HG03565 (cell line): ENCODE data around the gene DNAH9.

Experiments
- ATAC-seq: cut with Tn5 transposase; IDR thresholded peaks from one replicate; pipeline ENCODE4 v1.9.1; 2021; ENCODE audit warnings: mild to moderate bottlenecking, moderate library complexity; ENCODE audit not compliant: unreplicated experiment

The DNAH9 gene

GRCh38 chr17:11598274-11599221 lies at the start of gene DNAH9:
TSS of gene DNAH9 (plus strand) at chr17:11598470. CDS start at chr17:11598499, 29 bp downstream.
- ATAC-seq = no peak

- no peak for ATAC-seq
Measured at GRCh38 chr17:11550431-11550830, 47.8 kb upstream of the DNAH9 start.

- ATAC-seq = no peak
Measured at GRCh38 chr17:11551442-11551841, 46.8 kb upstream of the DNAH9 start.

GRCh38 chr17:11553135-11553534 lies 45.1 kb upstream of the DNAH9 start:
- ATAC-seq = no peak

GRCh38 chr17:11554042-11554441 lies 44.2 kb upstream of the DNAH9 start:
- no peak for ATAC-seq

- no peak for ATAC-seq
Measured at GRCh38 chr17:11554542-11554941, 43.7 kb upstream of the DNAH9 start.

- ATAC-seq = no peak
Measured at GRCh38 chr17:11555530-11555929, 42.7 kb upstream of the DNAH9 start.

GRCh38 chr17:11557727-11558452 lies 40.4 kb upstream of the DNAH9 start:
- no peak for ATAC-seq

GRCh38 chr17:11558681-11559234 lies 39.5 kb upstream of the DNAH9 start:
- ATAC-seq = no peak

- ATAC-seq = no peak
Measured at GRCh38 chr17:11559601-11560000, 38.7 kb upstream of the DNAH9 start.

- no peak for ATAC-seq
Measured at GRCh38 chr17:11561281-11561680, 37.0 kb upstream of the DNAH9 start.

GRCh38 chr17:11561702-11562101 lies 36.6 kb upstream of the DNAH9 start:
- no peak for ATAC-seq

- no peak for ATAC-seq
Measured at GRCh38 chr17:11564589-11565380, 33.5 kb upstream of the DNAH9 start.

GRCh38 chr17:11565591-11565990 lies 32.7 kb upstream of the DNAH9 start:
- no peak for ATAC-seq

GRCh38 chr17:11578998-11579397 lies 19.3 kb upstream of the DNAH9 start:
- ATAC-seq = no peak

- ATAC-seq = no peak
Measured at GRCh38 chr17:11580677-11581076, 17.6 kb upstream of the DNAH9 start.

GRCh38 chr17:11582217-11582616 lies 16.1 kb upstream of the DNAH9 start:
- no peak for ATAC-seq

GRCh38 chr17:11583306-11583992 lies 14.8 kb upstream of the DNAH9 start:
- ATAC-seq = no peak

GRCh38 chr17:11589716-11590115 lies 8.6 kb upstream of the DNAH9 start:
- ATAC-seq = no peak

GRCh38 chr17:11601661-11602060 lies 3.4 kb downstream of the DNAH9 start:
- ATAC-seq = no peak
